ENCODE measurements around the gene GHRH.

Gene GHRH

GRCh38 chr20:37204056-37204455, 57.6 kb downstream of the GHRH start:
- no peak for DNase-seq (ENCODE audit: low spot score)

GRCh38 chr20:37202267-37202943, 59.2 kb downstream of the GHRH start:
- peak; percentile 71 for DNase-seq (ENCODE audit: low spot score)

GRCh38 chr20:37201827-37202162, 59.8 kb downstream of the GHRH start:
- no peak for DNase-seq (ENCODE audit: low spot score)

Measured in kidney capillary endothelial cell (primary cell).